ENCODE results near the gene RNF130. TPM values are rescaled to one million over a fixed set of nuclear protein-coding genes. Genes with fewer than 3 reads are reported as not detected.

Gene RNF130
- total and polyA plus RNA-seq, 9 of the 15 experiments (the other 6 are each of a cell fraction or from before 2014, with no cell fraction given), result 5.8 to 39.4 (median 27.1) TPM

DNA sequence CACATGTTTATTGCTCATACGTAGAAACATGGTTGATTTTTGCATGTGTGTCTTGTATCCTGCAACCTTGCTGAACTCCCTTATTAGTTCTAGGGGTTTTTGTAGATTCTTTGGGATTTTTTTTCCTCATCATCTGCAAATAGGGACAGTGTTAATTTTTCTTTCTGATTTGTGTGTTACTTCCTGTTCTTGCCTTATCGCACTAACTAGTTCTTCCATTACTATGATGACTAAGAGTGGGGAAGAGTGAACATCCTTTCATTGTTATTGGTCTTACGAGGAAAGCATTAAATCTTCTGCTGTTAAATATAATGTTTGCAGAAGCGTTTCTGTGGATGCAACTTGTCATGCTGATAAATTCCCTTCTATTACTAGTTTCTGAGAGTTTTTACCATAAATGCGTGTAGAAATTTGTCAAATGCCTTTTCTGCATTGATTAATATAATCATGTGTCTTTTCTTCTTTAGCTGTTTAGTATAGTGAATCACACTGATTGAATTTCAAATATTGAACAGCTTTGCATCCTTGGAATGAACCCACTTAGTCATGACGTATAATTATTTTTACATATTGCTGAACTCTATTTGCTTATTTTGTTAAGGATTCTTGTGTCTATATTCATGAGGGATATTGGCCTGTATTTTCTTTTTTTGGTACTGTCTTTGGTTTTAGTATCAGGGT, 32.1 kb upstream of the RNF130 start (continued):
- TF ChIP-seq ZNF644 (tag; IDR thresholded peaks at IDR 0.05; ENCODE audit: low read depth), result 0 out of 2 replicates have a peak, but pooled peaks have one; percentile 33
- no peak for TF ChIP-seq SREBF1 (IDR thresholded peaks at IDR 0.05; ENCODE audit: borderline replicate concordance, low read depth, low read length)
- TF ChIP-seq EHMT2 (IDR thresholded peaks at IDR 0.05), result peak; percentile 71; the same call in 1 of the 2 replicates
- no peak for TF ChIP-seq EGR1 (conservative IDR thresholded peaks at IDR 0.05)
- TF ChIP-seq ZNF445 (CRISPR knock-in tag; IDR thresholded peaks at IDR 0.05; ENCODE audit: low read depth), result no peak
- TF ChIP-seq TRIM28 (IDR thresholded peaks at IDR 0.05), result 0 out of 2 replicates have a peak, but pooled peaks have one; percentile 21
- TF ChIP-seq, protein P1, sequence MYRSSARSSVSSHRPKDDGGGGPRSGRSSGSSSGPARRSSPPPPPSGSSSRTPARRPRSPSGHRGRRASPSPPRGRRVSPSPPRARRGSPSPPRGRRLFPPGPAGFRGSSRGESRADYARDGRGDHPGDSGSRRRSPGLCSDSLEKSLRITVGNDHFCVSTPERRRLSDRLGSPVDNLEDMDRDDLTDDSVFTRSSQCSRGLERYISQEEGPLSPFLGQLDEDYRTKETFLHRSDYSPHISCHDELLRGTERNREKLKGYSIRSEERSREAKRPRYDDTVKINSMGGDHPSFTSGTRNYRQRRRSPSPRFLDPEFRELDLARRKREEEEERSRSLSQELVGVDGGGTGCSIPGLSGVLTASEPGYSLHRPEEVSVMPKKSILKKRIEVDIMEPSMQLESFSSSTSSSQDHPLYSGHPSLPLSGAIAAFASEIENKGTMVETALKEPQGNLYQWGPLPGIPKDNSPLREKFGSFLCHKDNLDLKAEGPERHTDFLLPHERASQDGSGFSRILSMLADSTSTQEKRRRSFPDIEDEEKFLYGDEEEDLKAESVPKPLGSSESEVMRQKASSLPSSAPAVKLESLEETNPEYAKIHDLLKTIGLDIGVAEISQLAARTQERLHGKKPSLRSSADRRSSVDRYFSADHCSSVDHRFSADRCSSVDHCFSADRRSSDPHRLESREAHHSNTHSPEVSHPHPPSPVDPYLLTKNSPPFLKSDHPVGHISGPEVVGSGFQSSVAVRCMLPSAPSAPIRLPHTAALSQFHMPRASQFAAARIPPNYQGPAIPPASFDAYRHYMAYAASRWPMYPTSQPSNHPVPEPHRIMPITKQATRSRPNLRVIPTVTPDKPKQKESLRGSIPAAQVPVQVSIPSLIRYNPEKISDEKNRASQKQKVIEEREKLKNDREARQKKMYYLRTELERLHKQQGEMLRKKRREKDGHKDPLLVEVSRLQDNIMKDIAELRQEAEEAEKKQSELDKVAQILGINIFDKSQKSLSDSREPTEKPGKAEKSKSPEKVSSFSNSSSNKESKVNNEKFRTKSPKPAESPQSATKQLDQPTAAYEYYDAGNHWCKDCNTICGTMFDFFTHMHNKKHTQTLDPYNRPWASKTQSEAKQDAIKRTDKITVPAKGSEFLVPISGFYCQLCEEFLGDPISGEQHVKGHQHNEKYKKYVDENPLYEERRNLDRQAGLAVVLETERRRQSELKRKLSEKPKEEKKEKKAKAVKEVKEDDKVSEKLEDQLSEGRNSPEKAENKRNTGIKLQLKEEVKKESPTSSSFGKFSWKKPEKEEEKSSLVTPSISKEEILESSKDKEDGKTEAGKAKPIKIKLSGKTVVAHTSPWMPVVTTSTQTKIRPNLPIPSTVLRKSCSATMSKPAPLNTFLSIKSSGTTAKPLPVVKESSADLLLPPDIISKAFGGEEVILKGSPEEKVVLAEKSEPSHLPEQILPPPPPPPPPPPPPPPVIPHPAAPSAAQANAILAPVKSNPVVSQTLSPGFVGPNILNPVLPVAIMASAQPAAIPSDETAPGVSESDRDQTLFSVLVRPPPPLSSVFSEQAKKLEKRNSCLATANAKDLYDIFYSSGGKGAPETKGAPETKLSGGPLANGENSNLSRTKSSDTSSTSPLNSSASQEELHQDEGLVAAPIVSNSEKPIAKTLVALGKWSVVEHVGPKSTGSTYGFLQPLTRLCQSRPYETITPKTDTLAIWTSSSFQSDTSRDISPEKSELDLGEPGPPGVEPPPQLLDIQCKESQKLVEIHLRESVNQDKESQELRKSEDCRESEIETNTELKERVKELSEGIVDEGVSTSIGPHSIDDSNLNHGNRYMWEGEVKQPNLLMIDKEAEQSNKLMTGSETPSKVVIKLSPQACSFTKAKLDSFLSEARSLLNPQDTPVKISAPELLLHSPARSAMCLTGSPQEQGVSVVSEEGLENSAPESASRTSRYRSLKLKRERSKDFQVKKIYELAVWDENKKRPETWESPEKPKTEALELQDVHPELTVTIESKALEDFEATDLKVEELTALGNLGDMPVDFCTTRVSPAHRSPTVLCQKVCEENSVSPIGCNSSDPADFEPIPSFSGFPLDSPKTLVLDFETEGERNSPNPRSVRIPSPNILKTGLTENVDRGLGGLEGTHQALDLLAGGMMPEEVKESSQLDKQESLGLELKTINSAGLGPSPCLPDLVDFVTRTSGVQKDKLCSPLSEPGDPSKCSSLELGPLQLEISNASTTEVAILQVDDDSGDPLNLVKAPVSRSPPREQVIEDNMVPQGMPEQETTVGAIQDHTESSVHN (IDR thresholded peaks at IDR 0.05; ENCODE audit: borderline replicate concordance in 1 of 2, low read depth in 1 of 2), result 0 out of 4 replicates have a peak, but pooled peaks of 1 of the 2 experiments have one; percentile 31
- no peak for TF ChIP-seq KLF6 (CRISPR knock-in tag; IDR thresholded peaks at IDR 0.05; ENCODE audit: borderline replicate concordance)
- peak; percentile 43; the same call in 1 of the 2 replicates for TF ChIP-seq SOX6 (IDR thresholded peaks at IDR 0.05)
- no peak for TF ChIP-seq ZKSCAN8 (CRISPR knock-in tag; IDR thresholded peaks at IDR 0.05)
- TF ChIP-seq DPF2 (IDR thresholded peaks at IDR 0.05), result peak; percentile 24; the same call in 1 of the 2 replicates
- no peak for TF ChIP-seq ZNF79 (CRISPR knock-in tag; IDR thresholded peaks at IDR 0.05; ENCODE audit: low read depth)
